H1 (cell line): ENCODE results near the gene LSM10. TPM values are rescaled to one million over a fixed set of nuclear protein-coding genes. Genes with fewer than 3 reads are reported as not detected.

Experiments
- CTCF ChIA-PET: fragments of 300-600 bp; sonication (Branson Sonifier 250); formaldehyde crosslinking; loops from one replicate; lab custom pipeline; 2021; ENCODE audit not compliant: partially characterized antibody; lab: Charles Lee
- POLR2A ChIA-PET: fragments of 300-600 bp; sonication (Branson Sonifier 250); formaldehyde crosslinking; loops from one replicate; lab custom pipeline; 2021; ENCODE audit warnings: inconsistent platforms; ENCODE audit not compliant: partially characterized antibody; lab: Charles Lee
- DNase-seq, 2 experiments: peaks; one replicate each; pipeline versions ENCODE4 v3.0.0 to v3.0.0-alpha.2; 2010 to 2022; ENCODE audit warnings: low spot score in 2 of 2, low read depth in 1 of 2, mixed read lengths in 1 of 2
- FAIRE-seq: peaks from 2 replicates; lab custom pipeline; 2011; peaks lifted over from hg19 to GRCh38; lab: Jason Lieb, UNC
- H2AFZ ChIP-seq: 2 replicates; pipeline ENCODE4 v1.8.1; 2012; ENCODE audit warnings: low read length, inconsistent platforms
- H2AK5ac ChIP-seq: 2 replicates; pipeline ENCODE4 v1.6.1; 2013; ENCODE audit warnings: low read depth, low read length
- H2BK120ac ChIP-seq: replicated peaks from 2 replicates; pipeline ENCODE3; 2013; ENCODE audit warnings: low read depth, low read length, inconsistent platforms
- H2BK12ac ChIP-seq: 2 replicates; pipeline ENCODE4 v1.6.1; 2013; ENCODE audit warnings: low read depth, low read length
- H2BK15ac ChIP-seq: 2 replicates; pipeline ENCODE4 v1.6.1; 2013; ENCODE audit warnings: low read length
- H2BK20ac ChIP-seq: 2 replicates; pipeline ENCODE4 v1.6.1; 2013; ENCODE audit warnings: low read length
- H2BK5ac ChIP-seq: 2 replicates; pipeline ENCODE4 v1.6.1; 2013; ENCODE audit warnings: low read depth, low read length
- H3K14ac ChIP-seq: 2 replicates; pipeline ENCODE4 v1.6.1; 2013; ENCODE audit warnings: inconsistent platforms; ENCODE audit not compliant: insufficient read length
- H3K18ac ChIP-seq: 2 replicates; pipeline ENCODE4 v1.6.1; 2013; ENCODE audit warnings: low read length; ENCODE audit errors: extremely low read depth
- H3K23ac ChIP-seq: 2 replicates; pipeline ENCODE4 v1.6.1; 2013; ENCODE audit warnings: inconsistent platforms; ENCODE audit not compliant: insufficient read length
- H3K23me2 ChIP-seq: 2 replicates; pipeline ENCODE4 v1.6.1; 2013; ENCODE audit warnings: low read depth, low read length
- H3K27ac ChIP-seq: 2 replicates; pipeline ENCODE4 v1.6.1; 2011; ENCODE audit warnings: low read depth, low read length, inconsistent platforms
- H3K27me3 ChIP-seq, 4 experiments: replicated peaks in 1 of 4; 1 replicate in 1 of 4; 2 replicates in 3 of 4; pipeline versions ENCODE4 v1.6.1 to v1.8.1; 2011 to 2013; ENCODE audit warnings: low read length in 3 of 4, mild to moderate bottlenecking in 3 of 4, inconsistent platforms in 2 of 4, mixed read lengths in 2 of 4, moderate library complexity in 1 of 4; ENCODE audit not compliant: control insufficient read depth in 3 of 4, insufficient read depth in 3 of 4; ENCODE audit errors: extremely low read depth in 1 of 4
- H3K36me3 ChIP-seq, 4 experiments: 2 replicates each; pipeline versions ENCODE4 v1.6.1 to v1.8.1; 2011 to 2013; ENCODE audit warnings: mild to moderate bottlenecking in 4 of 4, low read length in 3 of 4, moderate library complexity in 2 of 4, control low read depth in 1 of 4, inconsistent platforms in 1 of 4; ENCODE audit not compliant: insufficient read depth in 4 of 4, control insufficient read depth in 2 of 4
- H3K4ac ChIP-seq: replicated peaks from 2 replicates; pipeline ENCODE3; 2013; ENCODE audit warnings: low read length, low read depth, mixed read lengths, inconsistent platforms; ENCODE audit not compliant: insufficient read length
- H3K4me1 ChIP-seq, 4 experiments: replicated peaks in 1 of 4; 1 replicate in 1 of 4; 2 replicates in 3 of 4; pipeline versions ENCODE4 v1.6.1 to v1.8.1; 2011 to 2013; ENCODE audit warnings: low read length in 3 of 4, inconsistent platforms in 2 of 4, mixed read lengths in 1 of 4; ENCODE audit not compliant: insufficient read depth in 4 of 4, control insufficient read depth in 3 of 4
- H3K4me2 ChIP-seq, 2 experiments: 2 replicates each; pipeline versions ENCODE4 v1.6.1 to v1.8.1; 2011 to 2013; ENCODE audit warnings: low read depth in 2 of 2, low read length in 2 of 2, control low read depth in 1 of 2, inconsistent platforms in 1 of 2, mild to moderate bottlenecking in 1 of 2; ENCODE audit not compliant: insufficient read depth in 1 of 2
- H3K4me3 ChIP-seq, 4 experiments: fragments of 200-600, 300-600 bp in 1 of 4; sonication (generic), shearing (Covaris generic), sonication (Bioruptor Twin) in 1 of 4; 2 replicates each; pipeline versions ENCODE4 v1.5.1 to v1.8.1; 2011 to 2016; ENCODE audit warnings: low read length in 4 of 4, low read depth in 3 of 4, control low read depth in 2 of 4, inconsistent platforms in 2 of 4, mild to moderate bottlenecking in 2 of 4, mixed read lengths in 1 of 4, moderate library complexity in 1 of 4; ENCODE audit not compliant: insufficient read depth in 2 of 4; ENCODE audit errors: extremely low read depth in 1 of 4
- H3K56ac ChIP-seq: replicated peaks from 2 replicates; pipeline ENCODE3; 2013; ENCODE audit warnings: low read depth, mild to moderate bottlenecking, mixed read lengths, low read length, inconsistent platforms; ENCODE audit not compliant: insufficient read length
- H3K79me1 ChIP-seq: 2 replicates; pipeline ENCODE4 v1.6.1; 2013; ENCODE audit warnings: low read depth, low read length, control low read depth
- H3K79me2 ChIP-seq, 2 experiments: 2 replicates each; pipeline versions ENCODE4 v1.6.1 to v1.8.1; 2012 to 2013; ENCODE audit warnings: low read length in 2 of 2, mild to moderate bottlenecking in 2 of 2, inconsistent platforms in 1 of 2; ENCODE audit not compliant: insufficient read depth in 2 of 2, control insufficient read depth in 1 of 2
- H3K9ac ChIP-seq, 4 experiments: replicated peaks in 1 of 4; 1 replicate in 1 of 4; 2 replicates in 3 of 4; pipeline versions ENCODE4 v1.6.1 to v1.8.1; 2011 to 2013; ENCODE audit warnings: low read depth in 3 of 4, low read length in 3 of 4, control low read depth in 2 of 4, mild to moderate bottlenecking in 2 of 4, moderate library complexity in 2 of 4, inconsistent platforms in 1 of 4; ENCODE audit errors: extremely low read depth in 1 of 4
- H3K9me3 ChIP-seq, 2 experiments: 2 replicates each; pipeline versions ENCODE4 v1.6.1 to v1.8.1; 2012 to 2013; ENCODE audit warnings: mild to moderate bottlenecking in 2 of 2, moderate library complexity in 2 of 2, control low read depth in 1 of 2, inconsistent platforms in 1 of 2, low read depth in 1 of 2, low read length in 1 of 2, mixed read lengths in 1 of 2; ENCODE audit not compliant: insufficient read depth in 2 of 2
- H4K20me1 ChIP-seq, 2 experiments: replicated peaks in 1 of 2; 2 replicates each; pipeline versions ENCODE3 to v1.8.1; 2011 to 2013; ENCODE audit warnings: inconsistent platforms in 2 of 2, low read length in 2 of 2, mild to moderate bottlenecking in 1 of 2; ENCODE audit not compliant: insufficient read depth in 2 of 2, control insufficient read depth in 1 of 2
- H4K5ac ChIP-seq: 2 replicates; pipeline ENCODE4 v1.6.1; 2013; ENCODE audit warnings: low read length, low read depth, mixed read lengths, inconsistent platforms; ENCODE audit not compliant: insufficient read length
- H4K8ac ChIP-seq: 2 replicates; pipeline ENCODE4 v1.8.0; 2013; ENCODE audit warnings: mild to moderate bottlenecking, moderate library complexity, low read length, inconsistent platforms; ENCODE audit not compliant: insufficient read depth; ENCODE audit errors: extremely low read depth
- H4K91ac ChIP-seq: replicated peaks from 2 replicates; pipeline ENCODE3; 2013; ENCODE audit warnings: low read length, mixed read lengths, inconsistent platforms; ENCODE audit not compliant: insufficient read length
- CHD1 ChIP-seq: IDR thresholded peaks from 2 replicates; pipeline ENCODE4 v1.6.1; 2012; ENCODE audit warnings: low read depth, low read length, improper control_type of control experiment
- EZH2 ChIP-seq: fragments of 200-600 bp; sonication (generic); IDR thresholded peaks from 2 replicates; pipeline ENCODE4 v1.7.1; 2012; ENCODE audit warnings: low read depth, mild to moderate bottlenecking, moderate library complexity, low read length, inconsistent platforms; ENCODE audit not compliant: severe bottlenecking
- GTF2F1 ChIP-seq: IDR thresholded peaks from 2 replicates; pipeline ENCODE4 v1.6.1; 2012; ENCODE audit warnings: low read depth, low read length, improper control_type of control experiment, borderline replicate concordance
- NRF1 ChIP-seq: IDR thresholded peaks from 2 replicates; pipeline ENCODE4 v1.6.1; 2011; ENCODE audit warnings: mild to moderate bottlenecking, low read depth, low read length, improper control_type of control experiment
- RFX5 ChIP-seq: IDR thresholded peaks from 2 replicates; pipeline ENCODE4 v1.6.1; 2011; ENCODE audit warnings: low read depth, low read length, improper control_type of control experiment, borderline replicate concordance
- SP1 ChIP-seq: IDR thresholded peaks from 2 replicates; pipeline ENCODE4 v1.6.1; 2011; ENCODE audit warnings: low read depth, low read length
- ZNF274 ChIP-seq: IDR thresholded peaks from 2 replicates; pipeline ENCODE4 v1.7.0; 2012; ENCODE audit warnings: low read length, borderline replicate concordance; ENCODE audit errors: extremely low read depth
- WGBS, 2 experiments: shearing (Covaris generic) in 1 of 2; methylation state at CpG; one replicate each; pipeline versions ENCODE4 v1.1.6 to v1.1.7; 2013 to 2015; ENCODE audit warnings: low lambda C conversion rate in 2 of 2, mixed read lengths in 2 of 2, inconsistent platforms in 1 of 2, low coverage in 1 of 2, missing lambda C conversion rate in 1 of 2; ENCODE audit not compliant: insufficient replicate concordance in 2 of 2, insufficient coverage in 1 of 2, insufficient read length in 1 of 2; ENCODE audit errors: extremely low coverage in 1 of 2, missing lambda C conversion rate in 1 of 2; 5-methylcytosine and 5-hydroxymethylcytosine counted together
- polyA plus RNA-seq, 7 experiments: library from polyadenylated mRNA; depleted of rRNA in 3 of 7; stranded (reverse) in 5 of 7; unstranded in 2 of 7; fragments of >200 nt in 5 of 7; fragments of 200-250 nt in 2 of 7; gene quantifications; 1 replicate in 5 of 7; 2 replicates in 1 of 7; 4 replicates in 1 of 7; pipeline versions ENCODE4 v1.2.1 to v1.2.3, GENCODE V29; 2011 to 2013; ENCODE audit warnings: missing spikeins in 2 of 7, mixed read lengths in 2 of 7
- total RNA-seq: library from RNA; stranded (reverse); fragmentation: NEBNext Ultra II Directional; extraction: Animal tissue kit (Norgen Biotek cat#: 25700); gene quantifications from 2 replicates; pipeline ENCODE4 v1.2.1, GENCODE V29; 2021
- TF ChIP-seq, protein P1 (sequence below): IDR thresholded peaks from 2 replicates; pipeline ENCODE4 v1.6.1; 2012; ENCODE audit warnings: inconsistent platforms

LSM10 gene
- total and polyA plus RNA-seq, 2 of the 8 experiments (the other 6 are each of a cell fraction or from before 2014, with no cell fraction given), result 59.5 to 140 TPM

DNA sequence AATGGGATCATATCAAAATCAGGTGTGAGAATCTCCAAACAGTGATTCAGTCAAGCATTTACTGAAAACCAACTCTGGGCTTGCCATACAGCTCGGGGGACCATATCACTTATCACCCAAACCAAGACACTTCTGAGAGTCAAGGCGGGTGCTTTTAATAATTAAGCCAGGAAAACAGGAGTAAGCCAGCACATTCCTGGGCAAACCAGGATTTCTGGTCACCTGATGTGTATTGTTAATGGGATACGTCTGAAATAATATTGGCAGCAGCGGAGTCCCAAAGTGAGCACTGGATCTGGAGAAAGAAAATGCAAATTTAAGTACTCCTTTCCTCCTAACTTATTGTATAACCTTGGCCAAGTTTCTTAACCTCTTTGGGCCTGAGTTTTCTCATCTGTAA lies 34.9 kb upstream of the LSM10 start:
- H2BK15ac ChIP-seq, result no peak overlapping the region
- no peaks in the 10 kb centered on the region for H4K20me1 ChIP-seq
- no peak overlapping the region for H3K27ac ChIP-seq
- no peak overlapping the region for H2AFZ ChIP-seq
- no peaks in the 10 kb centered on the region; the same call in 1 of the 2 replicates for H3K23me2 ChIP-seq
- DNase-seq (no peak), FAIRE-seq (no peak)
- no peak overlapping the region for H4K5ac ChIP-seq
- no peaks in the 10 kb centered on the region for H3K27me3 ChIP-seq
- CTCF ChIA-PET, result no interaction called here
- no peak overlapping the region for H3K4me3 ChIP-seq
- H3K23ac ChIP-seq, result no peak overlapping the region
- H2BK5ac ChIP-seq, result no peak overlapping the region
- H3K4me1 ChIP-seq, result no peaks in the 10 kb centered on the region
- H3K56ac ChIP-seq, result no peak overlapping the region
- no peak overlapping the region for H3K18ac ChIP-seq
- H3K4ac ChIP-seq, result no peak overlapping the region
- H3K79me1 ChIP-seq, result no peaks in the 10 kb centered on the region
- H2BK12ac ChIP-seq, result no peak overlapping the region
- H4K91ac ChIP-seq, result no peak overlapping the region
- no peak overlapping the region for H3K9ac ChIP-seq
- no peaks in the 10 kb centered on the region for H3K9me3 ChIP-seq
- no peak overlapping the region for H4K8ac ChIP-seq
- H3K36me3 ChIP-seq, result no peaks in the 10 kb centered on the region; a peak in 1 of 8 replicates
- TF ChIP-seq, protein P1, sequence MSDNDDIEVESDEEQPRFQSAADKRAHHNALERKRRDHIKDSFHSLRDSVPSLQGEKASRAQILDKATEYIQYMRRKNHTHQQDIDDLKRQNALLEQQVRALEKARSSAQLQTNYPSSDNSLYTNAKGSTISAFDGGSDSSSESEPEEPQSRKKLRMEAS, result no peak
- TF ChIP-seq GTF2F1, result no peak
- TF ChIP-seq EZH2, result no peak
- no peak for TF ChIP-seq ZNF274
- no peak for TF ChIP-seq RFX5
- TF ChIP-seq NRF1, result no peak
- no peak for TF ChIP-seq SP1
- TF ChIP-seq CHD1, result no peak
- TF ChIP-seq, all 59 proteins: peak for 0
- Histone ChIP-seq H3K79me2 (no peaks in the 10 kb centered on the region), H2BK20ac (no peak overlapping the region), H2BK120ac (no peak overlapping the region), H3K4me2 (no peak overlapping the region), H3K14ac (no peak overlapping the region), H2AK5ac (no peak overlapping the region)
- POLR2A ChIA-PET, result no interaction called here
- 96% methylated on average over 4 of the region's 4 CpGs; no CpG with 5 or more reads in 1 of the 2 experiments for WGBS, 2 experiments
